ENCODE data around the gene VSTM4.

The VSTM4 gene

GRCh38 chr10:49150426-49150825 is 35.1 kb upstream of the VSTM4 start:
- no peaks in the 10 kb centered on the region for H3K79me2 ChIP-seq (ENCODE audit: control insufficient read depth, low read length)
- H3K4me1 ChIP-seq (ENCODE audit: control insufficient read depth, low read length) = no peaks in the 10 kb centered on the region
- H3F3A ChIP-seq (ENCODE audit: control insufficient read depth, insufficient read depth) = no peaks in the 10 kb centered on the region
- H3K27ac ChIP-seq (ENCODE audit: low read depth, low read length) = no peak overlapping the region
- H3K9me3 ChIP-seq (ENCODE audit: control insufficient read depth, insufficient read depth, low read length) = no peaks in the 10 kb centered on the region
- no peaks in the 10 kb centered on the region for H3K36me3 ChIP-seq (ENCODE audit: control insufficient read depth, low read length)
- no peak overlapping the region for H3K4me2 ChIP-seq (ENCODE audit: low read length)
- no peak for TF ChIP-seq CTCF (IDR thresholded peaks at IDR 0.05; ENCODE audit: low read depth, low read length, poor library complexity, severe bottlenecking)
- no peak for TF ChIP-seq EZH2phosphoT487 (IDR thresholded peaks at IDR 0.05; ENCODE audit: borderline replicate concordance, low read length)
- H3K9me2 ChIP-seq (replicated peaks; ENCODE audit: control insufficient read depth, low read length) = no peaks in the 10 kb centered on the region
- H4K20me1 ChIP-seq (ENCODE audit: control insufficient read depth, insufficient read depth, low read depth, low read length) = no peaks in the 10 kb centered on the region
- 0 out of 2 replicates have a peak, but pooled peaks cover 8% of the 10 kb centered on the region for H3K27me3 ChIP-seq (ENCODE audit: control insufficient read depth, low read length)
- no peak overlapping the region for H3K4me3 ChIP-seq (ENCODE audit: low read length)

- Histone ChIP-seq H4K20me1 (ENCODE audit: control insufficient read depth, insufficient read depth, low read depth, low read length) (no peaks in the 10 kb centered on the region), H3K79me2 (ENCODE audit: control insufficient read depth, low read length) (no peaks in the 10 kb centered on the region), H3K4me2 (ENCODE audit: low read length) (no peak overlapping the region), H3K4me3 (ENCODE audit: low read length) (no peak overlapping the region), H3K9me3 (ENCODE audit: control insufficient read depth, insufficient read depth, low read length) (no peaks in the 10 kb centered on the region), H3K27ac (ENCODE audit: low read depth, low read length) (no peak overlapping the region), H3F3A (ENCODE audit: control insufficient read depth, insufficient read depth) (no peaks in the 10 kb centered on the region), H3K27me3 (ENCODE audit: control insufficient read depth, low read length) (0 out of 2 replicates have a peak, but pooled peaks cover 8% of the 10 kb centered on the region), H3K9me2 (replicated peaks; ENCODE audit: control insufficient read depth, low read length) (no peaks in the 10 kb centered on the region), H3K4me1 (ENCODE audit: control insufficient read depth, low read length) (no peaks in the 10 kb centered on the region), H3K36me3 (ENCODE audit: control insufficient read depth, low read length) (no peaks in the 10 kb centered on the region)
- no peak for TF ChIP-seq EZH2phosphoT487 (IDR thresholded peaks at IDR 0.05; ENCODE audit: borderline replicate concordance, low read length)
- TF ChIP-seq CTCF (IDR thresholded peaks at IDR 0.05; ENCODE audit: low read depth, low read length, poor library complexity, severe bottlenecking) = no peak
These were observed 34.6 kb upstream of the VSTM4 start for GRCh38 chr10:49149881-49150280.

GRCh38 chr10:49144058-49144720 is 28.9 kb upstream of the VSTM4 start:
- TF ChIP-seq EZH2phosphoT487 (IDR thresholded peaks at IDR 0.05; ENCODE audit: borderline replicate concordance, low read length) = no peak
- no peak for TF ChIP-seq CTCF (IDR thresholded peaks at IDR 0.05; ENCODE audit: low read depth, low read length, poor library complexity, severe bottlenecking)
- Histone ChIP-seq H3K9me2 (replicated peaks; ENCODE audit: control insufficient read depth, low read length) (no peaks in the 10 kb centered on the region), H3K4me2 (ENCODE audit: low read length) (no peak overlapping the region), H3K79me2 (ENCODE audit: control insufficient read depth, low read length) (no peaks in the 10 kb centered on the region), H3K9me3 (ENCODE audit: control insufficient read depth, insufficient read depth, low read length) (no peaks in the 10 kb centered on the region), H3K27me3 (ENCODE audit: control insufficient read depth, low read length) (no peaks in the 10 kb centered on the region; the same call in 1 of the 2 replicates), H3K36me3 (ENCODE audit: control insufficient read depth, low read length) (no peaks in the 10 kb centered on the region), H4K20me1 (ENCODE audit: control insufficient read depth, insufficient read depth, low read depth, low read length) (no peaks in the 10 kb centered on the region), H3K4me1 (ENCODE audit: control insufficient read depth, low read length) (no peaks in the 10 kb centered on the region), H3F3A (ENCODE audit: control insufficient read depth, insufficient read depth) (no peaks in the 10 kb centered on the region), H3K4me3 (ENCODE audit: low read length) (no peak overlapping the region), H3K27ac (ENCODE audit: low read depth, low read length) (no peak overlapping the region)

Data from DOHH2 (cell line).